GM12891 (cell line): Measurements from ENCODE around the gene BTRC.

ENCODE experiments used
- PAX5 ChIP-seq: IDR thresholded peaks from 2 replicates; pipeline ENCODE4 v1.6.1; 2011; ENCODE audit warnings: low read length, moderate library complexity, mild to moderate bottlenecking; ENCODE audit not compliant: insufficient read depth, severe bottlenecking
- POLR2A ChIP-seq: IDR thresholded peaks from 2 replicates; pipeline ENCODE4 v1.6.1; 2011; ENCODE audit warnings: low read depth, low read length, control low read depth
- POLR2AphosphoS5 ChIP-seq: IDR thresholded peaks from 2 replicates; pipeline ENCODE4 v1.6.1; 2011; ENCODE audit warnings: low read depth, low read length, control low read depth
- SPI1 ChIP-seq: IDR thresholded peaks from 2 replicates; pipeline ENCODE4 v1.6.1; 2011; ENCODE audit warnings: low read depth, low read length, control low read depth
- TAF1 ChIP-seq: IDR thresholded peaks from 2 replicates; pipeline ENCODE4 v1.6.1; 2011; ENCODE audit warnings: low read depth, low read length, control low read depth

- TF ChIP-seq POLR2A (no peak), POLR2AphosphoS5 (no peak), TAF1 (no peak), SPI1 (no peak), PAX5 (no peak)
These were observed 88.5 kb downstream of the BTRC start for GRCh38 chr10:101442456-101442800.
